ENCODE measurements around the gene KRTAP13-4.

DNA sequence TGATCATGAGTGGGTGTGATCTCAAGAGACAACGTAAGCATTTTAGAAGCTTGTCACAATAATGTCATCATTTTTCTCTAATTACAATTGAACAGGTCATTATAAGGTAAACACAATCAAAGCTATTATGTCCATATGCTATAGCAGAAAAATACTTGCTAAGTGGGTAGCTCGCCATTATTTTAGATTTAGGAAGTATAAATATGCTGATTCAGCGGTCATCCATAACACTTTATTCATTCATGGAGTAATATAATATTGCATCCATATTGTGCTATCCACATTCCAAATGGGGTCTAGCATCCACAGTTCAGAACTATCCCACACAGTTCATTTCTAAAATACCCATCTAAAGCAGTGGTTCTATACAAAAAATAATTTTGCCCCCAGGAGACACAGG, 18.5 kb downstream of the KRTAP13-4 start:
- TF ChIP-seq, protein P1, sequence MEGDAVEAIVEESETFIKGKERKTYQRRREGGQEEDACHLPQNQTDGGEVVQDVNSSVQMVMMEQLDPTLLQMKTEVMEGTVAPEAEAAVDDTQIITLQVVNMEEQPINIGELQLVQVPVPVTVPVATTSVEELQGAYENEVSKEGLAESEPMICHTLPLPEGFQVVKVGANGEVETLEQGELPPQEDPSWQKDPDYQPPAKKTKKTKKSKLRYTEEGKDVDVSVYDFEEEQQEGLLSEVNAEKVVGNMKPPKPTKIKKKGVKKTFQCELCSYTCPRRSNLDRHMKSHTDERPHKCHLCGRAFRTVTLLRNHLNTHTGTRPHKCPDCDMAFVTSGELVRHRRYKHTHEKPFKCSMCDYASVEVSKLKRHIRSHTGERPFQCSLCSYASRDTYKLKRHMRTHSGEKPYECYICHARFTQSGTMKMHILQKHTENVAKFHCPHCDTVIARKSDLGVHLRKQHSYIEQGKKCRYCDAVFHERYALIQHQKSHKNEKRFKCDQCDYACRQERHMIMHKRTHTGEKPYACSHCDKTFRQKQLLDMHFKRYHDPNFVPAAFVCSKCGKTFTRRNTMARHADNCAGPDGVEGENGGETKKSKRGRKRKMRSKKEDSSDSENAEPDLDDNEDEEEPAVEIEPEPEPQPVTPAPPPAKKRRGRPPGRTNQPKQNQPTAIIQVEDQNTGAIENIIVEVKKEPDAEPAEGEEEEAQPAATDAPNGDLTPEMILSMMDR (IDR thresholded peaks at IDR 0.05 in 8 of 11, conservative IDR thresholded peaks at IDR 0.05 in 3 of 11), result no peak
- no peak for TF ChIP-seq POLR2AphosphoS5 (IDR thresholded peaks at IDR 0.05)
